NT2/D1 (cell line): Measurements from ENCODE around the gene LITAFD.

Source experiments
- DNase-seq: peaks from one replicate; pipeline ENCODE4 v3.0.0-alpha.2; 2011; ENCODE audit warnings: low read depth, low spot score
- H3K27me3 ChIP-seq: 2 replicates; pipeline ENCODE4 v1.6.0; 2011; ENCODE audit warnings: mild to moderate bottlenecking; ENCODE audit not compliant: insufficient read length, insufficient read depth
- H3K36me3 ChIP-seq: 2 replicates; pipeline ENCODE4 v1.6.1; 2011; ENCODE audit warnings: mild to moderate bottlenecking, low read length, mixed read lengths; ENCODE audit not compliant: insufficient read depth, insufficient read length
- H3K4me1 ChIP-seq: 2 replicates; pipeline ENCODE4 v1.5.1; 2011; ENCODE audit not compliant: insufficient read depth, insufficient read length
- H3K4me3 ChIP-seq: 2 replicates; pipeline ENCODE4 v1.5.1; 2011; ENCODE audit warnings: low read depth; ENCODE audit not compliant: insufficient read length
- H3K9ac ChIP-seq: 2 replicates; pipeline ENCODE4 v1.6.0; 2011; ENCODE audit warnings: low read depth; ENCODE audit not compliant: insufficient read length
- H3K9me3 ChIP-seq: 2 replicates; pipeline ENCODE4 v1.5.1; 2011; ENCODE audit warnings: mild to moderate bottlenecking, low read length; ENCODE audit not compliant: insufficient read depth
- SUZ12 ChIP-seq: IDR thresholded peaks from 2 replicates; pipeline ENCODE4 v1.6.1; 2011; ENCODE audit not compliant: insufficient read length, insufficient read depth; ENCODE audit errors: extremely low read depth
- YY1 ChIP-seq: IDR thresholded peaks from 2 replicates; pipeline ENCODE4 v1.6.1; 2011; ENCODE audit not compliant: insufficient read length, insufficient read depth
- ZNF274 ChIP-seq: IDR thresholded peaks from 2 replicates; pipeline ENCODE4 v1.6.1; 2011; ENCODE audit warnings: mild to moderate bottlenecking, low read depth, low read length

The LITAFD gene

DNA sequence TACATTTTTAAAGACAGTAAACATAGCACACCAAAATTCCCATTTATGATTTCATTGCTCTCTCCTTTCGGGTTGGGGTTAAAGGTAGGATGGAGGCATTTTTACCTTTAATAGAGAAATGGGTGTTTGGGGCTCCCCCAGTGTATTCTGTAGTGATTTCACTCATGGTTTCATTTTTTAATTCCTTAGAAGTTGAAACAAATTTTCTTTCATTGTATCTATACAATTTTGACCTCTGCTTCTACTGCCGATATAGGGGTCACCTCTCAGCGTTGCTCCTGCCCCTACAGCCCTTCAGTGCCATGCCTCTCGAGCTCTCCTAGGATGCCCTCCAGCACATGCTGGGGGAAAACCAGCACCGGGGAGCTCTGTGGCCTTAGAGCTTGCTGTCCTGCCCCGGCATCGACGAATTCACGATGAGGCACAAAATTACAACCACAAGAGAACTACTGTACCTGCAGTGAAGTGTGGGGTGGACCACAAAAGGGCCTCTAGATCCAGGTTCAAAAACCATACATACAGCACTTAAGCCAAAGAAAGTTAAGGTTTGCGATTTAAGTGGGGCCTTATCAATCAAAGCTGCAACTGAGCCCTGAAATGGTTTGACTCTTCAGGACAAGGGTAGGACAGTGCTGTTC is 39.3 kb downstream of the LITAFD start:
- no peaks in the 10 kb centered on the region for H3K9me3 ChIP-seq
- peaks cover 84% of the 10 kb centered on the region for H3K36me3 ChIP-seq
- H3K4me3 ChIP-seq, result no peak overlapping the region
- DNase-seq, result no peak
- H3K27me3 ChIP-seq, result no peaks in the 10 kb centered on the region
- no peak overlapping the region for H3K9ac ChIP-seq
- H3K4me1 ChIP-seq, result no peaks in the 10 kb centered on the region
- TF ChIP-seq ZNF274 (no peak), SUZ12 (no peak), YY1 (no peak)

DNA sequence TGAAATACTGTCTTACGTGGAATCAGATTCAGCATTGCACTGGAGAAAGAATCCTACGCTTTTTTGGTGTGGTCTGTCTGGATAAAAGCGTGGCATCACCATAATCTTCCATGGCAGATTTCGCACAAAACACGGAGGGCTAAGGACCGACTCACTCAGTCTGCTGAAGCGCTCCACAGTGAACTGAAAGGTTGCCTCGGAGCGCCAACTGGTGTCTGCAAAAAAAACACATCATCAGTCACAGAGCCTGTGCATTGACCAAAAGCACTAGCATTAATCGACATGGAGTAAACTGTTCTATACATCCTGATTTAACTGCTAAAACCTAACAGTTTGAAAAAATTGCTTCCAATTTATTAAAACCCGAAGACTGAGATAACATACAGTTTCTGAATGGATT is 41.0 kb downstream of the LITAFD start:
- TF ChIP-seq SUZ12 (no peak), YY1 (no peak), ZNF274 (no peak)
- Histone ChIP-seq H3K4me1 (no peaks in the 10 kb centered on the region), H3K9me3 (no peaks in the 10 kb centered on the region), H3K9ac (no peak overlapping the region), H3K27me3 (no peaks in the 10 kb centered on the region), H3K36me3 (peaks cover 77% of the 10 kb centered on the region), H3K4me3 (no peak overlapping the region)
- DNase-seq, result no peak

DNA sequence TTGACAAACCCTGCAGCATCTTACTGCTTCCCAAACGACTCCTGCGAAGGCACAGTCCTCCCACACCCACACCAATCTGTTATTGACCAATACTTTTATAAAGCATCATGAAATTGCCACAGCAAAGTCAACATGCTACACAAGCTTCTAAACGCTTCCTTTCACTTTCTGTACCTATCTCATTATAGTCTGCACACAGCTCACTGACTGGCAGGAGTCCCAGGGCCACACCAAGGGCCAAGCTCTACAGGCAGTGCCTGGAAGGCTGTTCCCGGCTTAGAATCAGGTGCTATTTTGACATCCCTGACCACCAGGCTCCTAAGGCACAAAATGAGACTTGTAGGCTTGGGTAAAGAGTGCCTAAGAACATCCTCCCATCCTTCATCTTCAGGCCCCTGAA is 42.1 kb downstream of the LITAFD start:
- TF ChIP-seq YY1 (no peak), SUZ12 (no peak), ZNF274 (no peak)
- Histone ChIP-seq H3K9me3 (no peaks in the 10 kb centered on the region), H3K9ac (no peak overlapping the region), H3K4me1 (no peaks in the 10 kb centered on the region), H3K27me3 (no peaks in the 10 kb centered on the region), H3K4me3 (no peak overlapping the region), H3K36me3 (peaks cover 78% of the 10 kb centered on the region)
- DNase-seq, result no peak

DNA sequence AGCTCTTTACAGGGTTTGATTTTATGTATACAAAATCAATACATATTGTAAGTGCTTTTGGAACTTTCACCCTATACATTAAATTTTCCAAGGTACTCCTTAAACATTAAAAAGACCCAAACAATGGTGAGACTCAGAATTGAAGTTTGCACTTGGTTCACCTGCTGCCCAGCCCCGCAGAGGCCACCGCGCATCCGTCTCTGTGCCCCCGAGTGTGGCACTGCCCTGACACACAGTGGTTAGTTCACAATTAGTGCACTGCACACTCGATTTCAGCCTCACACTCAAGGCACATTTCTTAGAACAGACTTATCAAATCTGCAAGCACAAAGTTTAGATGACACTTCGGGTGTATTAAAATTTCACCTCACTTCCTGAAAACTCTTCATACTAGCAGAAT is 43.3 kb downstream of the LITAFD start:
- peaks cover 77% of the 10 kb centered on the region for H3K36me3 ChIP-seq

DNA sequence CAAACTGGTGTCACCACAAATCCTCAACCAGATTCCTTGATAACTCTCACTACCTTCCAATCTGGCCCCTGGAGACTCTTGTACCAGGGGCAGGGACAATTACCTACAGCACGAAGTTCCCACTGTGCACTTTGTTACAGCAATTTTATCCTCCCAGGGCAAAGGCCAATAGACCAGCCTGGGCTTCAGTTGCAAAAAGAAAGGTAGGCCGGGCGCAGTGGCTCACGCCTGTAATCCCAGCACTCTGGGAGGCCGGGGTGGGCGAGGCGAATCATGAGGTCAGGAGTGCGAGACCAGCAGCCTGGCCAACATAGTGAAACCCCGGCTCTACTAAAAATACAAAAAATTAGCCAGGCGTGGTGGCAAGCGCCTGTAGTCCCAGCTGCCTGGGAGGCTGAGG is 44.7 kb downstream of the LITAFD start:
- H3K9ac ChIP-seq, result no peak overlapping the region
- peaks cover 65% of the 10 kb centered on the region for H3K36me3 ChIP-seq
- no peak overlapping the region for H3K4me3 ChIP-seq
- no peaks in the 10 kb centered on the region for H3K9me3 ChIP-seq
- no peaks in the 10 kb centered on the region for H3K4me1 ChIP-seq
- no peak for TF ChIP-seq YY1
- DNase-seq, result no peak
- H3K27me3 ChIP-seq, result no peaks in the 10 kb centered on the region

More for the DNA sequence above, 43.3 kb downstream of the LITAFD start:
- Histone ChIP-seq H3K27me3 (no peaks in the 10 kb centered on the region), H3K9me3 (no peaks in the 10 kb centered on the region), H3K4me1 (no peaks in the 10 kb centered on the region), H3K9ac (no peak overlapping the region), H3K4me3 (no peak overlapping the region)
- no peak for DNase-seq
- TF ChIP-seq ZNF274 (no peak), SUZ12 (no peak), YY1 (no peak)

DNA sequence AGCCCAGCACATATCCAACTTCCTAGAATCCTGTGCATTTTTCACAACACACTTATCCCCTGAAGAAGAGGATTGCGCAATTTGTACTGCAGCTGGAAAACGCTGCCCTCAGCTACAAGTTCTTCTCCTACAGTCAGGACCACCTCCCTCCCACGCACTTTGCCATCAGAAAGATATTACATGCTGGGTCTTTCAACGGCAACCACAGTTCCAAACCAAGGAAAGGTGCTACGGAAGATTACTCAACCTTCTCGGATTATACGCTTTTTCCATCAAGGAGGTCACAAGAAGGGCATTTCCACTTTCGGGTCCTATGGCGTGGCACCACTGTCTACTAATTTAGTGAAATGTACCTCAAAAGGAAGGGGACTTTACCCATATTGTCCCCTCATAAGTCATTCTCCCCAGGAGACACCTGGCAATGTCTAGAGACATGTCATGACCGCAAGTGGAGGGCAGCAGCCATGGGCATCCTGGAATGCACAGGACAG is 46.4 kb downstream of the LITAFD start:
- Histone ChIP-seq H3K9me3 (no peaks in the 10 kb centered on the region), H3K36me3 (peaks cover 48% of the 10 kb centered on the region), H3K4me3 (no peak overlapping the region), H3K4me1 (no peaks in the 10 kb centered on the region), H3K27me3 (no peaks in the 10 kb centered on the region), H3K9ac (no peak overlapping the region)
- no peak for DNase-seq
- TF ChIP-seq SUZ12 (no peak), YY1 (no peak), ZNF274 (no peak)

DNA sequence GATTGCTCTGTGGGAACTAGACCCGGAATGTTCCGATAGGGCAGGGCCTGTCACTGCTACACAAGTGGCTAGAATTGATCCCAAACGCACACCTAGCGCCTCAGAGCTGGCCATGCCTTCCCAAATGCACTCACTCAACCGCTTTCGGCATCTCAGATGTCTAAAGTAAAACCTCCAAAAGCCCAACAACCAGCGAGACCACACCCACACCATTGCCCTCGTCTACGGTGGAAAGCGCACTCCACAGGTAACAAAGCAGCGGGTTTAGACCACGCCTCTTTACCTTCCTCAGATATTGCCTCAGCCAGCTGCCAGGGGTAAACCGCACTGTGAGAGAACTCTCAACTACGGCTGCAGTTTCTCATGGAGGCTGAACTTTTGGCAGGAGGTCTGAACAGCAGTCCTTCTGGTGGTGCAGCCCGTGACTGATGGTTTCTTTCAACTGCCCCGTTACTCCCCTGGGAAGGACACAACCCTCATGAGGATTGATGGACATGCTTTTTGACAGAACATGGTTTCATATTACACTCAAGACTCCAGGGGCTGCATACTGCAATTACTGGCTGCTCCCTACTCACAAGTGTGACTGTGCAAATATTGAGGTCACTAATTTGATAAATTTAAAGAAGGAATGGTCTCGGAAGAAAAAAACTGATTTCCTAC is 47.1 kb downstream of the LITAFD start:
- TF ChIP-seq YY1 (no peak), ZNF274 (no peak), SUZ12 (no peak)
- no peaks in the 10 kb centered on the region for H3K9me3 ChIP-seq
- H3K4me3 ChIP-seq, result no peak overlapping the region
- no peaks in the 10 kb centered on the region for H3K27me3 ChIP-seq
- H3K36me3 ChIP-seq, result peaks cover 42% of the 10 kb centered on the region
- H3K9ac ChIP-seq, result no peak overlapping the region
- H3K4me1 ChIP-seq, result no peaks in the 10 kb centered on the region
- DNase-seq, result no peak
